ENCODE results near the gene ROR1. TPM values are rescaled to one million over a fixed set of nuclear protein-coding genes. Genes with fewer than 3 reads are reported as not detected.

ROR1 gene
- total and polyA plus RNA-seq, 9 of the 15 experiments (the other 6 are each of a cell fraction or from before 2014, with no cell fraction given) = 0.02 TPM; not detected in 8

- Histone ChIP-seq H3K9ac (ENCODE audit: insufficient read depth in 1 of 2, low read depth in 2 of 2, low read length in 2 of 2) (no peak overlapping the region), H4K20me1 (replicated peaks; ENCODE audit: control insufficient read depth, insufficient read depth, low read length) (0 out of 2 replicates have a peak, but pooled peaks cover 3% of the 10 kb centered on the region), H3K9me1 (ENCODE audit: control insufficient read depth, insufficient read depth, low read length) (no peaks in the 10 kb centered on the region), H3K9me3 (replicated peaks; ENCODE audit: control insufficient read depth, insufficient read depth, low read depth, low read length) (no peaks in the 10 kb centered on the region), H3K4me1 (replicated peaks in 1 of 2; ENCODE audit: control insufficient read depth in 2 of 2, insufficient read depth in 2 of 2, low read length in 2 of 2) (no peaks in the 10 kb centered on the region), H3K27me3 (ENCODE audit: control insufficient read depth in 2 of 2, insufficient read depth in 2 of 2, low read length in 2 of 2) (0 out of 5 replicates have a peak, but pooled peaks cover 0 to 9% of the 10 kb centered on the region in 2 experiments), H2AFZ (ENCODE audit: low read depth, low read length) (no peak overlapping the region), H3K4me3 (no peak overlapping the region), H3K4me2 (ENCODE audit: insufficient read depth, low read length) (no peak overlapping the region), H3K79me2 (ENCODE audit: control insufficient read depth, insufficient read depth, low read length) (no peaks in the 10 kb centered on the region), H3K27ac (ENCODE audit: extremely low read depth, low read depth, low read length) (no peak overlapping the region), H3K36me3 (ENCODE audit: control insufficient read depth, insufficient read depth, low read length) (no peaks in the 10 kb centered on the region)
- ATAC-seq (no peak), DNase-seq (ENCODE audit: extremely low read depth in 1 of 4, low spot score in 3 of 4) (peak in 1 of 4 experiments; percentile 11), FAIRE-seq (no peak)
- in situ Hi-C loops (cut with MboI) (no loop called here), intact Hi-C loops (cut with micrococcal nuclease) (loop anchor here (10.0 kb wide), 2 partner anchors 218 to 222 kb away; no protein-coding TSS in a partner anchor)
- 0% methylated on average over 5 of the region's 5 CpGs for WGBS (ENCODE audit: insufficient coverage, low coverage, missing lambda C conversion rate)
- ChIA-PET CTCF (ENCODE audit: low intra/inter-chr PET ratio) (no interaction called here), POLR2A (no interaction called here)
- TF ChIP-seq MIER1 (IDR thresholded peaks at IDR 0.05; ENCODE audit: low read depth) (no peak), CBFA2T2 (conservative IDR thresholded peaks at IDR 0.05) (peak; percentile 38), MTA3 (IDR thresholded peaks at IDR 0.05; ENCODE audit: borderline replicate concordance) (no peak), MAFF (IDR thresholded peaks at IDR 0.05; ENCODE audit: low read length) (no peak), SOX6 (IDR thresholded peaks at IDR 0.05) (peak; percentile 24; the same call in 1 of the 2 replicates), CCNT2 (IDR thresholded peaks at IDR 0.05; ENCODE audit: borderline replicate concordance, extremely low read depth, insufficient read length, low read depth, low read length) (peak; percentile 47), TAL1 (IDR thresholded peaks at IDR 0.05) (peak; percentile 20; the same call in 1 of the 2 replicates), ARID1B (IDR thresholded peaks at IDR 0.05) (0 out of 2 replicates have a peak, but pooled peaks have one; percentile 19), TCF3 (CRISPR knock-in tag; IDR thresholded peaks at IDR 0.05) (peak; percentile 48), SMAD2 (IDR thresholded peaks at IDR 0.05; ENCODE audit: low read depth, low read length) (no peak), RCOR1 (IDR thresholded peaks at IDR 0.05; ENCODE audit: borderline replicate concordance in 1 of 2, low read depth in 2 of 2, low read length in 2 of 2) (peak in 1 of 2 experiments; percentile 16; a peak in 1 of 4 replicates), CBFA2T3 (IDR thresholded peaks at IDR 0.05) (peak; percentile 46), FOXJ3 (CRISPR knock-in tag; IDR thresholded peaks at IDR 0.05) (no peak), ZNF24 (IDR thresholded peaks at IDR 0.05) (no peak)
- BruUV-seq (replicated peaks) = no TSS peak
Observed at GRCh38 chr1:63912643-63913042, 138.8 kb downstream of the ROR1 start.
